Neural cell (in vitro differentiated cells): Measurements from ENCODE around the gene SYVN1. TPM values are rescaled to one million over a fixed set of nuclear protein-coding genes. Genes with fewer than 3 reads are reported as not detected.

Source experiments
- H2AFZ ChIP-seq: fragments of 200-600, 300-800 bp; sonication (generic), shearing (Covaris generic); 2 replicates; pipeline ENCODE4 v1.6.0; 2014; ENCODE audit warnings: low read depth, mild to moderate bottlenecking, antibody characterized with exemption, low read length, moderate library complexity
- H3F3A ChIP-seq: fragments of 200-600 bp; shearing (Covaris generic); 2 replicates; pipeline ENCODE4 v1.6.1; 2016; ENCODE audit warnings: mild to moderate bottlenecking, moderate library complexity, mixed read lengths, antibody characterized with exemption, low read length; ENCODE audit not compliant: insufficient read depth, poor library complexity, severe bottlenecking
- H3K27ac ChIP-seq: fragments of 200-600, 300-800 bp; sonication (generic), shearing (Covaris generic); 2 replicates; pipeline ENCODE4 v1.5.1; 2014; ENCODE audit warnings: mild to moderate bottlenecking, low read length, moderate library complexity
- H3K27me3 ChIP-seq: fragments of 300-800, 200-600 bp; sonication (generic), shearing (Covaris generic); 2 replicates; pipeline ENCODE4 v1.6.0; 2014; ENCODE audit warnings: mild to moderate bottlenecking, low read depth, low read length, moderate library complexity; ENCODE audit not compliant: insufficient read depth
- H3K36me3 ChIP-seq: fragments of 300-800, 200-600 bp; sonication (generic), shearing (Covaris generic); 2 replicates; pipeline ENCODE4 v1.5.1; 2014; ENCODE audit warnings: mild to moderate bottlenecking, antibody characterized with exemption, low read length, moderate library complexity; ENCODE audit not compliant: insufficient read depth
- H3K4me2 ChIP-seq: fragments of 300-800, 200-600 bp; sonication (generic), shearing (Covaris generic); 2 replicates; pipeline ENCODE4 v1.6.0; 2014; ENCODE audit warnings: mild to moderate bottlenecking, low read length
- H3K4me3 ChIP-seq: fragments of 300-800, 200-600 bp; sonication (generic), shearing (Covaris generic); 2 replicates; pipeline ENCODE4 v1.5.1; 2014; ENCODE audit warnings: mild to moderate bottlenecking, low read length, moderate library complexity
- H3K79me2 ChIP-seq: fragments of 200-600 bp; shearing (Covaris generic); replicated peaks from 2 replicates; pipeline ENCODE4 v1.6.0; 2014; ENCODE audit warnings: mild to moderate bottlenecking, low read length, moderate library complexity; ENCODE audit not compliant: insufficient read depth
- H3K9ac ChIP-seq: fragments of 300-800, 200-600 bp; sonication (generic), shearing (Covaris generic); 2 replicates; pipeline ENCODE4 v1.6.1; 2016; ENCODE audit warnings: mild to moderate bottlenecking, low read length, mixed read lengths
- H3K9me2 ChIP-seq: fragments of 200-600 bp; shearing (Covaris generic); 2 replicates; pipeline ENCODE4 v1.6.1; 2016; ENCODE audit warnings: mild to moderate bottlenecking, low read length, mixed read lengths; ENCODE audit not compliant: insufficient read depth
- H3K9me3 ChIP-seq: fragments of 200-600, 300-800 bp; sonication (generic), shearing (Covaris generic); 2 replicates; pipeline ENCODE4 v1.6.1; 2016; ENCODE audit warnings: mild to moderate bottlenecking, mixed run types, low read length, moderate library complexity, mixed read lengths
- H4K20me1 ChIP-seq: fragments of 200-600 bp; shearing (Covaris generic); 2 replicates; pipeline ENCODE4 v1.6.1; 2016; ENCODE audit warnings: mild to moderate bottlenecking, mixed run types; ENCODE audit not compliant: insufficient read depth
- CTCF ChIP-seq: fragments of 450-650 bp; IDR thresholded peaks from 2 replicates; pipeline ENCODE4 v1.5.1; 2014; ENCODE audit warnings: antibody characterized with exemption, mild to moderate bottlenecking, moderate library complexity; ENCODE audit not compliant: poor library complexity, severe bottlenecking
- EP300 ChIP-seq: fragments of 450-650 bp; conservative IDR thresholded peaks from 2 replicates; pipeline ENCODE4 v1.6.1; 2014; ENCODE audit warnings: antibody characterized with exemption, mild to moderate bottlenecking, moderate library complexity; ENCODE audit not compliant: poor library complexity, severe bottlenecking
- MXI1 ChIP-seq: fragments of 450-650 bp; conservative IDR thresholded peaks from 2 replicates; pipeline ENCODE4 v1.6.1; 2014; ENCODE audit warnings: antibody characterized with exemption, mild to moderate bottlenecking; ENCODE audit not compliant: poor library complexity, severe bottlenecking
- POLR2AphosphoS5 ChIP-seq: IDR thresholded peaks from 2 replicates; pipeline ENCODE4 v1.6.1; 2012
- RAD21 ChIP-seq: fragments of 450-650 bp; conservative IDR thresholded peaks from 2 replicates; pipeline ENCODE4 v1.6.1; 2014; ENCODE audit warnings: antibody characterized with exemption, mild to moderate bottlenecking, moderate library complexity
- SMC3 ChIP-seq: fragments of 450-650 bp; conservative IDR thresholded peaks from 2 replicates; pipeline ENCODE4 v1.6.1; 2014; ENCODE audit warnings: antibody characterized with exemption, mild to moderate bottlenecking, moderate library complexity; ENCODE audit not compliant: poor library complexity
- polyA plus RNA-seq: library from polyadenylated mRNA; depleted of rRNA; stranded (reverse); fragments of >200 nt; gene quantifications from 2 replicates; pipeline ENCODE4 v1.2.3, GENCODE V29; 2014
- TF ChIP-seq, protein P1 (sequence below): IDR thresholded peaks from 2 replicates; pipeline ENCODE4 v1.6.1; 2012; ENCODE audit warnings: borderline replicate concordance

SYVN1 gene
- polyA plus RNA-seq, 1 donor from 2014 or later, result 12.8 TPM

- Histone ChIP-seq H3K79me2 (peaks cover 3% of the 10 kb centered on the region), H3K4me2 (no peak overlapping the region), H3F3A (no peaks in the 10 kb centered on the region), H3K27me3 (no peaks in the 10 kb centered on the region), H3K4me3 (no peak overlapping the region), H3K9ac (no peak overlapping the region), H3K9me2 (no peaks in the 10 kb centered on the region), H3K36me3 (no peaks in the 10 kb centered on the region), H3K9me3 (no peaks in the 10 kb centered on the region), H2AFZ (no peak overlapping the region), H4K20me1 (no peaks in the 10 kb centered on the region), H3K27ac (no peak overlapping the region)
- no peak for TF ChIP-seq MXI1
Observed at GRCh38 chr11:65107751-65108468, 26.4 kb downstream of the SYVN1 start.

GRCh38 chr11:65107078-65107477 lies 27.2 kb downstream of the SYVN1 start:
- no peaks in the 10 kb centered on the region for H3K9me3 ChIP-seq
- no peaks in the 10 kb centered on the region for H3K27me3 ChIP-seq
- H3K36me3 ChIP-seq, result no peaks in the 10 kb centered on the region
- no peak overlapping the region for H2AFZ ChIP-seq
- TF ChIP-seq EP300 (no peak), RAD21 (no peak), SMC3 (no peak)
- H3F3A ChIP-seq, result no peaks in the 10 kb centered on the region
- H3K27ac ChIP-seq, result no peak overlapping the region
- H3K9ac ChIP-seq, result no peak overlapping the region
- no peak overlapping the region for H3K4me2 ChIP-seq
- no peaks in the 10 kb centered on the region for H3K9me2 ChIP-seq
- H4K20me1 ChIP-seq, result no peaks in the 10 kb centered on the region
- no peaks in the 10 kb centered on the region for H3K79me2 ChIP-seq
- H3K4me3 ChIP-seq, result no peak overlapping the region

- TF ChIP-seq CTCF, result no peak
- TF ChIP-seq POLR2AphosphoS5, result no peak
- TF ChIP-seq, protein P1, sequence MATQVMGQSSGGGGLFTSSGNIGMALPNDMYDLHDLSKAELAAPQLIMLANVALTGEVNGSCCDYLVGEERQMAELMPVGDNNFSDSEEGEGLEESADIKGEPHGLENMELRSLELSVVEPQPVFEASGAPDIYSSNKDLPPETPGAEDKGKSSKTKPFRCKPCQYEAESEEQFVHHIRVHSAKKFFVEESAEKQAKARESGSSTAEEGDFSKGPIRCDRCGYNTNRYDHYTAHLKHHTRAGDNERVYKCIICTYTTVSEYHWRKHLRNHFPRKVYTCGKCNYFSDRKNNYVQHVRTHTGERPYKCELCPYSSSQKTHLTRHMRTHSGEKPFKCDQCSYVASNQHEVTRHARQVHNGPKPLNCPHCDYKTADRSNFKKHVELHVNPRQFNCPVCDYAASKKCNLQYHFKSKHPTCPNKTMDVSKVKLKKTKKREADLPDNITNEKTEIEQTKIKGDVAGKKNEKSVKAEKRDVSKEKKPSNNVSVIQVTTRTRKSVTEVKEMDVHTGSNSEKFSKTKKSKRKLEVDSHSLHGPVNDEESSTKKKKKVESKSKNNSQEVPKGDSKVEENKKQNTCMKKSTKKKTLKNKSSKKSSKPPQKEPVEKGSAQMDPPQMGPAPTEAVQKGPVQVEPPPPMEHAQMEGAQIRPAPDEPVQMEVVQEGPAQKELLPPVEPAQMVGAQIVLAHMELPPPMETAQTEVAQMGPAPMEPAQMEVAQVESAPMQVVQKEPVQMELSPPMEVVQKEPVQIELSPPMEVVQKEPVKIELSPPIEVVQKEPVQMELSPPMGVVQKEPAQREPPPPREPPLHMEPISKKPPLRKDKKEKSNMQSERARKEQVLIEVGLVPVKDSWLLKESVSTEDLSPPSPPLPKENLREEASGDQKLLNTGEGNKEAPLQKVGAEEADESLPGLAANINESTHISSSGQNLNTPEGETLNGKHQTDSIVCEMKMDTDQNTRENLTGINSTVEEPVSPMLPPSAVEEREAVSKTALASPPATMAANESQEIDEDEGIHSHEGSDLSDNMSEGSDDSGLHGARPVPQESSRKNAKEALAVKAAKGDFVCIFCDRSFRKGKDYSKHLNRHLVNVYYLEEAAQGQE, result no peak
- no peaks in the 10 kb centered on the region for H3K79me2 ChIP-seq
- no peaks in the 10 kb centered on the region for H4K20me1 ChIP-seq
- no peak overlapping the region for H3K27ac ChIP-seq
- no peak overlapping the region for H3K4me2 ChIP-seq
- no peaks in the 10 kb centered on the region for H3K36me3 ChIP-seq
- no peak overlapping the region for H3K4me3 ChIP-seq
- H3K9me3 ChIP-seq, result no peaks in the 10 kb centered on the region
- H3F3A ChIP-seq, result no peaks in the 10 kb centered on the region
- H3K9me2 ChIP-seq, result no peaks in the 10 kb centered on the region
- H2AFZ ChIP-seq, result no peak overlapping the region
- H3K27me3 ChIP-seq, result no peaks in the 10 kb centered on the region
- no peak overlapping the region for H3K9ac ChIP-seq
Observed at GRCh38 chr11:65104628-65105027, 29.7 kb downstream of the SYVN1 start.
